Measurements from ENCODE around the gene CORO2B.

GRCh38 chr15:68576235-68576892 is 2.4 kb upstream of the CORO2B start:
- TF ChIP-seq CTCF (IDR thresholded peaks at IDR 0.05) (no peak), POLR2A (IDR thresholded peaks at IDR 0.05) (no peak)
